Endothelial cell of hepatic sinusoid (primary cell): ENCODE data around the gene CEP83.
"Not testable (repeated sequence)": the region's sequence is repeated elsewhere in the genome, so short reads cannot be mapped to it uniquely, and the experiment has no call there.

Experiments
- in situ Hi-C: cut with HindIII; loops from 2 replicates; pipeline ENCODE4 v1.10.0; 2017; ENCODE audit warnings: low sequenced_read_pairs

The CEP83 gene

DNA sequence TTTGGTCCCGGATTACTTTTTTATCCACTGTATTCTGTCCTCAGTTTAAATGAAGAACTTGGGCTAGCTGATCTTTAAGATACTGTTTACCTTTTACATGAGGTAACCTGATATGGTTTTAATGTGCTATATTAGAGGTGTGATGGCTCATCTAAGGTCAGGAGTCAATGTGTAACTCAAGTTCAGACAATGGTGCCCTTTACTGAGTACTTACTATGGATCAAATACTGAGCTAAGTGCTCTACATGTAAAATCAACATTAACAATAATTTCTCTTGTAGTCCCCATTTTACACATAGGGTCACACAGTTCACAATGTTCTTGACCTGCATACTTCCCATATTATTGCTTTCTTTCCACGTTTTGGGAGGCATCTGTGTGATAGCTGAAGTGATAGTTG, 79.2 kb downstream of the CEP83 start:
- in situ Hi-C loops, result no loop called here

DNA sequence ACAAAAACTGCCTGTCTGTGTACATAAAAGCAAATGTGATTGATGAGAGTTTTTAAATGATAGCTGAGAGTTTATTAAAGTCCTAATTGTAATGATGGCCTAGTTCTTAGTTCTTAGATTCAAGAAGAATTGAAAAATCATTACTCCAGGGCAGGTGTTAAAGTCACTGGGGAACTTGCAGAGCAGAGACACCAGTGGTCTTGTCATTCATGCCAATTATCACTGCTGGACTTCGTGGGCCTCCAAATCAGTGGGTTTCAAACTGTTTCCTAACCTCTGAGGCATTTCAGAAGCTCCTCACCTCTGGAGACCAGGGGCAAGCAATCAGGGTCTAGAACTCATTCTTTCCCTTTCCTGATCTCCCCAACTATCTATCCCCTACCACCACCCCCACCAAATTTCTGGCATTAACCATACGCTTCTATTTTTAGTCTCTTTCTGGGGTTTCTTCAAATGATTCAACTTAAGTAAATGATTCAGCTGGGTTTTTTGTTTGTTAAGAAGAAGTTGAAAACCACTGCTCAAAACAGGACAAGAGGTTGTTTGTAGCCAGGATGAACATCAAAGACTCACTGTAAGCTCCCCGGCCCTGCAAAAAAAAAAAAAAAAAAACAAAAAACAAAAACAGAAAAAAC, 80.1 kb downstream of the CEP83 start:
- in situ Hi-C loops, result no loop called here

DNA sequence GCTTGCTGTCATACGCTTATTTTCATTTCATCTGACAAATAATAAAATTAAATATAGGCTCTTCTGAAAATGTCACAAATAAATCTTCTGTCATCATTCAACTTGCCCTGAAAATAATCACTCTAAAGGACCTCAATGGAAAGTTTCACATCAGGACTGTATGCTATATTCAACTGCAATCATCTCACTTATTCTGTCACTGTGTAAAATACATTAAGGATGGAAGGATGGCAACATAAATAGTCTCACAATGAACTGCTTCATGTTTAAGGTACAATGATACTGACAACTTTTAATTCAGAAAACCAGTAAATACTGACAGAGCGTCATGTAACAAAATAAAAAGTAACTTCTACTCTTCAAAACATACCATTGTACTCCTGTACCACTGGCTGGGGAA, 82.1 kb downstream of the CEP83 start:
- in situ Hi-C loops, result no loop called here

DNA sequence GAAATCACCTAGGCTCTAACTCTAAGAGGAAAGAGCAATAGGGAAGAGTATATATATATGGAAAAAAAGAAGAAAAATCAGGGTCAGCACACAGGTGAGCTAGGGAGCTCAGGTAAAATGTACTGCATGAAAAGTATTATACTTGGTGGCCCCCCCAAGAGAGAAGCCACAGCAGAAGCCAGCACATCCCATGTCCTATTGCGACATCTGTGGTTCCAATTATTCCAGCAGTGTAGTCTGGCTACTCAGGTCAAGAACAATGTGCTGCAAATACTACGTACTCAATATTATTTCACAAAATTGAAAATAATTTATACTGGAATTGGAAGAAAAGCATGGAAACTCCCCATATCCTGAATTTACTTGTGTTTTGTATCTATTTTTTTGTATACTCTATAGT, 85.5 kb downstream of the CEP83 start:
- in situ Hi-C loops, result no loop called here

DNA sequence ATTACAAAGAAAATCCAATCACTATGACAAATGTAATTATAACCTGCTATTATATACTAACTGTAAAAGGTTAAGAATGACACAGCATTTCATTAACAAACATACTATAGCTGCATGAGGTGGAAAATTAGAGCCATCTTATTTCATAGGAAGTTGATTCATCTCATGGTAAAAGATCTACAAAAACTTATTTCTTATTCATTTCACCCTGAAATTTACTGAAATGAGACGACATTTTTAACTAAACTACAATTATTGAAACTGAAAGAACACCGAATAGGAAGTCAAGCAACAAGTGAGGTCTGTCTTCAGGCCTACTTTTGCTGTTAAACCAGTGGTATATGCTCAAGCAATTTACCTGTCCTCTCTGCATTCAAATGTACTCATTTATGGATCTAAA, 87.2 kb downstream of the CEP83 start:
- in situ Hi-C loops, result no loop called here

DNA sequence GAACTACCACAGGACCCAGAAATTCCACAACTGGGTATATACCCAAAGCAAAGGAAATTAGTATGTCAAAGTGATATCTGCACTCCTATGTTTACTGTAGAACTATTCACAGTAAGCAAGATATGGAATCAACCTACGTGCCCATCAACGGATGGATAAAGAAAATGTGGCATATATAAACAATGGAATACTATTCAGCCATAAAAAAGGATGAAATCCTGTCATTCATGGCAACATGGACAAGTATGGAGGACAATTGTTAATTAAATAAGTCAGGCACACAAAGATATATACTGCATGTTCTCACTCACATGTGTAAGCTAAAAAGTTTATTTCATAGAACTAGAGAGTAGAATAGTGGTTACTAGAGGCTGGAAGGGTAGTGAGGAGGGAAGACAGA, 97.0 kb downstream of the CEP83 start:
- in situ Hi-C loops, result no loop called here

DNA sequence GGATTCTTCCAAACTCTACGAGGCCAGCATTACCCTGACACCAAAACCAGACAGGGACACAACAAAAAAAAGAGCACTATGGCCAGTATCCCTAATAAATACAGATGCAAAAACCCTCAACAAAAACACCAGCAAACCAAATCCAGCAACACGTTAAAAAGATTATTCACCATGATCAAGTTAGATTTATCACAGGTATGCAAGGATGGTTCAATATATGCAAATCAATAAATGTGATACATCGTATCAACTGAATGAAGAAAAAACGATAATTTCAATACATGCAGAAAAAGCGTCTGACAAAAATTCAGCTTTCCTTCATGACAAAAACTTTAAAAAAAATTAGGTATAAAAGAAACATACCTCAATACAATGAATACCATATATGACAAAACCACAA, 99.9 kb downstream of the CEP83 start:
- in situ Hi-C loops, result no loop called here

DNA sequence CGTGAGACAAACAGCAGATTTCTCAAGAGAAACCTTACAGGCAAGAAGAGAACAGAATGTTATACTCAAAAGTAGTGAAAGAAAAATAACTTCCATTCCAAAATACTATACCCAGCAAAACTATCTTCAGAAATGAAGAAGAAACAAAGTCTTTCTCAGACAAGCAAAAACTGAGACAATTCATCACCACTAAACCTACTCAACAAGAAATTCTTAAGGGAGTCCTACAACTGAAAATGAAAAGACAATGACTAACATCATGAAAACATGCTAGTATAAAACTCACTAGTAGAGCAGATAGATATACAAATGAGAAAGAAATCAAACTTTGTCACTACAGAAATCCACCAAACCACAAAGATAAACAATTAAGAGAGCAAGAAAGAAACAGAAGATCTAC, 106.5 kb downstream of the CEP83 start:
- in situ Hi-C loops, result no loop called here

DNA sequence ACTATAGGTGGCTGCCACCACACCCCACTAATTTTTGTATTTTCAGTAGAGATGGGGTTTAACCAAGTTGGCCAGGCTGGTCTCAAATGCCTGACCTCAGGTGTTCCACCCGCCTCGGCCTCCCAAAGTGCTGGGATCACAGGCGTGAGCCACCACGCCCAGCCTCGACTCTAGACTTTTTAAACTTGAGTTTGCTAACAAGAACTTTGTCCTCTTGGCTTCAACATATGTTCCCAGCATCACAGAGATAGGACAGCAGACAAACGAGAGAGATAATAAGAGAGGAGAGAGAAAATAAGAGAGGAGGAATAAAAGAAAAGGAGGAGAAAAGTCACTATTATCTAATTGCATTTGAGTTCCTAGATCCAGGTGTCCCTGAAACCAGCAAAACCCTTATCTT, 119.1 kb downstream of the CEP83 start:
- in situ Hi-C loops, result no loop called here

DNA sequence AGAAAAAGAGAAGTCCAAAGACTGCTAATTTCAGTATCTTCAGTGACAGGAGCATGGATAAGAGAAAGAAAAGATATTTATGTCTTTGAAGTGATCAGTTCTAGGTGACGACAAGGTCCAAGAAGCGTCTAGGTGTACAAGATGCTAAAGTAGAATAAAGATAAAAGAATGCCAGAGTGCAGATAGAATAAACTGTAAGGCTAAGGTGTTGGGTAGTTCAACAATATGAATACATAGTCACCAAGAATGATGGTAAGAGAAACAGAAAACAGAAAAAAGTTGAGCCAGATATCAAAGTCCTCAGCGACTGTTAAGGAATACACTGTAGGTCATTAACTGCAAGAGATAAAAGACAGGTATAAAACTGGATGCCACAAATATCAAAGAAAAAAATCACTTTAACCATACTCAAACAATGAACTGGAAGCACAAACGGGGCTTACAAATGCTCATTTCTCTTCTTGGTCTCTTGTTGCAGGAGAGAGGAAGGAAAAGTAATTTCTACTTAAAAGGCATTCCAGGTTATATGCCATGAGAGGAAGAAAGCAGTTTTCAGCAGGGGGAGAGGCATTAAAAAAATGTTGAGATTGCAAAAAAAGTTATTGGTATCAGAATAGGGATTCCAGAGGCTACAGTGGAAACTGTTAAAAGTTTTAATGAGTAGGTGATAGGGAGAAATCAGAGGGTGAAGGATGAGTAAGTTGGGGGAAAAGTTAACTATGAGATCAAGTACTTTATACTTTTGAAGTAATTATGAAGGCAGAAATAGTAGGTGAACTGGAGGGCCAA, 121.5 kb downstream of the CEP83 start:
- in situ Hi-C loops, result no loop called here

DNA sequence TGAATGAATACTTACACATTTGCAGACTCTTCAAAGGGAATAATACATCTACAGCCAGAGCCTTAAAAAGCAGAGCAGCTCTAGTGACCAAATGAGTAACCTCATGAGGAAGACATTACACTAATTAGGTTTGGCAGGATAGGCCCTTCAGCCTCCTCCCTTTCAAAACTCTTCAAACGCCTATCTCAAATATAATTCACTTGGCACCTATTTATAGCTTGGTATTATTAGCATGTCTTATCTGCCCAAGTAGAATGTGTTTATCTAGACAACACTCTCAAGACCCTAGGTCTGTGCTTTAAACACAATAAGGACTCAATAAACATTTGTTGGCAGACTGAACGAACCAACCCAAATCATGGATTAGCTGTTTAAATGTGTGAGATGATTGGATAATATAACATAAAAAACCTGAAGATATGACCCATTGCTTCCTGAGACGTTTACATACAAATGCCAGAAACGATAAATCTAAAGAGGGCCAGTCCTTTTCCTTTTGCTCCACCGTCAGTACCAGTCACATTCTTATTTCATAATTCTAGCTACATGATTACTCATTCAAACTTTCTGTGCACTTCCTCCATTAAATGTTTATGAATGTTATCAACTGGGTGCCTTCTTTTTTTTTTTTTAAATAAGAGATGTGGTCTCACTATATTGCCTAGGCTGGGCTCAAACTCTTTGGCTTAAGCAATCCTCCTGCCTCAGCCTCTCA, 123.3 kb downstream of the CEP83 start:
- in situ Hi-C loops, result no loop called here

DNA sequence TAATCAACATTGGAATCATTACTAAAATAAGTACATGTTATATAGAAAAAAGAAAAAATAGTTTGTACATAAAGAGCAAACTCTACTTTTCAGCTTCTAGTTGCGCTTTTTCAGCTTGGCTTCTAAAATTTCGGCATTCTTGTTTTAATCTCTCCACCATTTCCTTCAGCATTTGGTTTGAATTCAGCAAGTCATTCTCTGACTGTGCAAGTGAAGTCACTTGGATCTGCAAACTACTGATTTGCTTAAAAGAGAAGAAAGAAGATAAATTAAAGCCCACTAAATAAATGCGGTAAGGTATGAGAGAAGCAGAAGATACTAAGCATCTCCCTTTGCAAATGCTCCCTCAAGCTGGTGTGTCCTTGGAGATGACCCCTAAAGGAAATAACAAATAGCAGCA, 126.3 kb downstream of the CEP83 start:
- in situ Hi-C loops, result loop anchor here (5.0 kb wide), 1 partner anchor 41 kb away; no protein-coding TSS in a partner anchor

DNA sequence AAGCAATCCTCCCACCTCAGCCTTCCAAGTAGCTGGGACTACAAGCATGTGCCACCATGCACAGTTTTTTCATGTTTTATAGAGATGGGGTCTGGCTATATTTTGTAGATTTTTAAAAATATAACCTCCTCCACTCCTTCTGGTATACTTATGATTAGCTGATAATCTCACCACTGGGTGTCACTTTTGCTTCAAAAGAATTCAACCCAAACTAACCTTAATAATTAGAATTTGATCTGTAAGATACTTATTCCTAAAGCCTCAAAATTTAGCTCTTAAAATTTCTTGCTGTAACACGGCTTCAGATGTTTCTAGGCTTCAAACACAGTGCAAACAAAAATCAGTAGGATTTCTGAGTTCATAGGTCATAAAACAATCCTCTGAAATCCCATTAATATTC, 130.3 kb downstream of the CEP83 start:
- in situ Hi-C loops, result no loop called here

DNA sequence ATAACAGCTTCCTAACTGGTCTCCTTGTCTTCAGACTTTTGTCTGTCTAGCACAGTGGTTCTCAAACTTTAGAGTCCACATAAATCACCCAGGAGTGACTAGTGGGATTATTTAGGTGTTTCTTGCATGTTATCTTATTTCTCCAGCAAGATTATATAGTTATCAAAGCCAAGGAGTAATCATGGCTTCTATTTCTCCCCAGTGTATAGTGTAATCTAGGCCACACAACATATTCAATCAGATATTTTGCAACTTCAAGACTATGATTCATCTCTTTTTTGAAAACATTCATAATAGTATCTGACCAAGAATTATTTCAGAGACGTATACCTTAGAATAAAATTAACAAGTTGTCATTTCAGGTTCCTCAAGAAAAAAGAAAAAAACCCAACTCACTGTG, 131.9 kb downstream of the CEP83 start:
- in situ Hi-C loops, result no loop called here

DNA sequence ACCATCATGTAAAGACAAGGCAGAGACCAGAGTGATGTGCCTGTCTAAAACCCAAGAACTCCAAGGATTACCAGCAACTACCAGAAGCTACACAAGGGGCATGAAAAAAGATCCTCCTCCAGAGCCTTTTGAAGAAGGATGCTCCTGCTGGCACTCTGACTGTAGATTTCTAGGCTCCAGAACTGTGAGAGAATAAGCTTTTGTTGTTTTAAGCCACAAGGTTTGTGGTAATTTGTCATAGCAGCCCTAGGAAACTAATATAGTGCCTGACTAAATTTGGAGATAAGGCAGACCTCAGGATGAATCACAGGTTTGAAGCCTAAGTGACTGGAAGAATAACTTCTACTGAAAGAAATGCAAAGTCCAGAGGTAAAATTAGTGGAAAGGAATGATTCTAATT, 132.9 kb downstream of the CEP83 start:
- in situ Hi-C loops, result no loop called here

DNA sequence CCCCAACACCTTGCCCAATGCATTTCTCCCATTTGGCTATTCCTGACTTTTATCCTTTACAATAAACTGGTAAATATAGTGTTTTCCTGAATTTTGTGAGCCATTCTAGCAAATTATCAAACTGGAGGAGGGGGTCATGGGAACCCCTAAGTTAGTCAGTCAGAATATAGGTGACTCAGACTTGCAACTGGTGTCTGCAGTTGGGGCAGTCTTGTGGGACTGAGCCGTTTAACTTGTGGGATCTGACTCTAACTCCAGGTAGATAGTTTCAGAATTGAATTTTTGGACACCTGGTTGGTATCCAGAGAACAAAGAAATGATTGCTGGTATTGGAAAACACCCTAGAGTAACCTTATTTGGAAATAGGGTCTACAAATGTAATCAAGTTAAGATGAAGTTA, 133.4 kb downstream of the CEP83 start:
- in situ Hi-C loops, result no loop called here

DNA sequence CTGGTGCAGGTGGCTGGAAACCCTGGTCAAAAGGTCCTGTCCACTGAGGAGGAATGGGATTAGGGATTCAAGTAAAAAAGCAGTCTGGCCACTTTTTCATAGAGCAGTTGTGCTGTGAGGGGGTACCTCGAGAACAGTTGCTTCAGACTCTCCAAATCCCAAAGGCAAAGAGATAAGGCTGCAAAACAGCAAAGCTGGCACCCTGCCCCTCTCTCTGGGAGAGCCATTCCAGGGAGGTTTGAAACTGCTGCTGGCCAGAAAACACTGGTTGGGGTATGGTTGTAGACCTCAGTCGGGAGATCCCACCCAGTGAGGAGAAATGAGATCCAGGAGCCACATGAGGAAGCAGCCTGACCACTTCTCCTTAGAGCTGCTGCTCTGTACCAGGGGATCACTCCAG, 137.3 kb downstream of the CEP83 start:
- in situ Hi-C loops, result no loop called here

DNA sequence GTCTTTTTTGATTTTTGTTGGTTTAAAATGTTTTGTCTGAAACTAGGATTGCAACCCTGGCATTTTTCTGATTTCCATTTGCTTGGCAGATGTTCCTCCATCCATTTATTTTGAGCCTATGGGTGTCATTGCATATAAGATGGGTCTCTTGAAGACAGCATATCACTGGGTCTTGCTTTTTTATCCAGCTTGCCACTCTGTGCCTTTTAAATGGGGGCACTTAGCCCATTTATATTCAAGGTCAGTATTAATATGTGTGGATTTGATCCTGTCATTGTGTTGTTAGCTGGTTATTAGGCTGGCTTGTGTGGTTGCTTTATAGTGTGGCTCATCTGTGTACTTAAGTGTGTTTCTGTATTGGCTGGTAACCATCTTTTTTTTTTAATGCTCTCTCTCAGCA, 139.6 kb downstream of the CEP83 start:
- in situ Hi-C loops, result no loop called here

DNA sequence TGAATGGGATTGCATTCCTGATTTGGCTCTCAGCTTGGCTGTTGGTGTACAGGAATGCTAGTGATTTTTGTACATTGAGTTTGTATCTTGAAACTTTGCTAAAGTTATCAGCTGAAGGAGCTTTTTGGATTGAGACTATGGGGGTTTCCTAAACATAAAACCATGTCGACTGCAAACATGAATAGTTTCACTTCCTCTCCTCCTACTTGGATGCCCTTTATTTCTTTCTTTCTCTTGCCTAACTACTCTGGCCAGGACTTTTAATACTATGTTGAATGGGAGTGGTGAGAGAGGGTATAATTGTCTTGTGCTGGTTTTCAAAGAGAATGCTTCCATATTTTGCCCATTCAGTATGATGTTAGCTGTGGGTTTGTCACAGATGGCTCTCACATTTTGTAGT, 141.5 kb downstream of the CEP83 start:
- in situ Hi-C loops, result no loop called here

DNA sequence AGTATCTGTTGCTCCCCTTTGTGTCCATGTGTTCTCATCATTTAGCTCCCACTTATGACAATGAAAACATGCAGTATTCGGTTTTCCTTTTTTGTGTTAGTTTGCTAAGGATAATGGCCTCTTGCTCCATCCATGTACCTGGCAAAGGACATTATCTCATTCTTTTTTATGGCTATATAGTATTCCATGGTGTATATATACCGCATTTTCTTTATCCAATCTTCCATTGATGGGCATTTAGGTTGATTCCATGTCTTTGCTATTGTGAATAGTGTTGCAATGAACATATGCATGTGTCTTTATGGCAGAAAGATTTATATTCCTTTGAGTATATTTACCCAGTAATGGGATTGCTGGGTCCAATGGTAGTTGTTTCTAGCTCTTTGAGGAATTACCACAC, 143.1 kb downstream of the CEP83 start:
- in situ Hi-C loops, result not testable (repeated sequence)

DNA sequence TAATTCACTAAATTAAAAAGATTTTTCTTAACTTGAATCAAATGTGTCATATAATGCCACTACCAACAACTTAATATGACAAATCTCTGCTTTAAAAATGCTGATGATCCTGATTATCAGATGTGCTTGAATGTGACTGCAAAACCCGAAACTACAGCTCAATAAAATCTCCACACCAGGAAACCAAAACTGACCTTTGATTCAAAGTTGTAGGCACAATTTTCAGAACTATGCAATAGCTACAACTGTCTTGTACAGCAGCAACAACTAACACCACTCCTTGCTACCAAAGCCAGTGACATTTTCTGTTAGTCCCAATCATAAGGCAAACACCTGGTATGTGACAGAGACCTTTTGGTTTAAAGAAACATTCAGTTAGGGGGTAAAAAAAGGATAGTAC, 147.3 kb downstream of the CEP83 start:
- in situ Hi-C loops, result no loop called here

DNA sequence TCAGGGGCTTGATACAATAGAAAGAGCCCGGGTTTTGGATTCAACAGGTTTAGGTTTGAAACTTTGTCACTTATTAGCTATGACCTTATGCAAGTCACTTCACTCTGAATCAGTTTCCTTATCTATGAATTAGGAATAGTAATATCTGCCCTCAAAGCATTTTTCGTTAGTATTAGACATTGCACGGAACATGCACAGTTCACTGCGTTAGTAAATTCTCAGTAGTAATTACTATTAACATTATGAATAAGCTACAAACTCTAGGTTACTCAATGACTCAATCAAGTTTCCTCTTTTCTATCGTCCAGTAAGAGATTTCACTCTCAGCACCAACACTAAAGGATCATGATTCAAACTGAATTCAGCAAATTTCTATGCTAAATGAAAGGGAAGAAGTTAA, 150.3 kb downstream of the CEP83 start:
- in situ Hi-C loops, result no loop called here
